H1 (cell line): ENCODE measurements around the gene ADGRB3. TPM values are rescaled to one million over a fixed set of nuclear protein-coding genes. Genes with fewer than 3 reads are reported as not detected.

Experiments used
- CTCF ChIA-PET: fragments of 300-600 bp; sonication (Branson Sonifier 250); formaldehyde crosslinking; loops from one replicate; lab custom pipeline; 2021; ENCODE audit not compliant: partially characterized antibody; lab: Charles Lee
- POLR2A ChIA-PET: fragments of 300-600 bp; sonication (Branson Sonifier 250); formaldehyde crosslinking; loops from one replicate; lab custom pipeline; 2021; ENCODE audit warnings: inconsistent platforms; ENCODE audit not compliant: partially characterized antibody; lab: Charles Lee
- DNase-seq, 2 experiments: peaks; one replicate each; pipeline versions ENCODE4 v3.0.0 to v3.0.0-alpha.2; 2010 to 2022; ENCODE audit warnings: low spot score in 2 of 2, low read depth in 1 of 2, mixed read lengths in 1 of 2
- FAIRE-seq: peaks from 2 replicates; lab custom pipeline; 2011; peaks lifted over from hg19 to GRCh38; lab: Jason Lieb, UNC
- H2AFZ ChIP-seq: 2 replicates; pipeline ENCODE4 v1.8.1; 2012; ENCODE audit warnings: low read length, inconsistent platforms
- H2AK5ac ChIP-seq: 2 replicates; pipeline ENCODE4 v1.6.1; 2013; ENCODE audit warnings: low read depth, low read length
- H2BK120ac ChIP-seq: replicated peaks from 2 replicates; pipeline ENCODE3; 2013; ENCODE audit warnings: low read depth, low read length, inconsistent platforms
- H2BK12ac ChIP-seq: 2 replicates; pipeline ENCODE4 v1.6.1; 2013; ENCODE audit warnings: low read depth, low read length
- H2BK15ac ChIP-seq: 2 replicates; pipeline ENCODE4 v1.6.1; 2013; ENCODE audit warnings: low read length
- H2BK20ac ChIP-seq: 2 replicates; pipeline ENCODE4 v1.6.1; 2013; ENCODE audit warnings: low read length
- H2BK5ac ChIP-seq: 2 replicates; pipeline ENCODE4 v1.6.1; 2013; ENCODE audit warnings: low read depth, low read length
- H3K14ac ChIP-seq: 2 replicates; pipeline ENCODE4 v1.6.1; 2013; ENCODE audit warnings: inconsistent platforms; ENCODE audit not compliant: insufficient read length
- H3K18ac ChIP-seq: 2 replicates; pipeline ENCODE4 v1.6.1; 2013; ENCODE audit warnings: low read length; ENCODE audit errors: extremely low read depth
- H3K23ac ChIP-seq: 2 replicates; pipeline ENCODE4 v1.6.1; 2013; ENCODE audit warnings: inconsistent platforms; ENCODE audit not compliant: insufficient read length
- H3K23me2 ChIP-seq: 2 replicates; pipeline ENCODE4 v1.6.1; 2013; ENCODE audit warnings: low read depth, low read length
- H3K27ac ChIP-seq: 2 replicates; pipeline ENCODE4 v1.6.1; 2011; ENCODE audit warnings: low read depth, low read length, inconsistent platforms
- H3K27me3 ChIP-seq, 4 experiments: replicated peaks in 1 of 4; 1 replicate in 1 of 4; 2 replicates in 3 of 4; pipeline versions ENCODE4 v1.6.1 to v1.8.1; 2011 to 2013; ENCODE audit warnings: low read length in 3 of 4, mild to moderate bottlenecking in 3 of 4, inconsistent platforms in 2 of 4, mixed read lengths in 2 of 4, moderate library complexity in 1 of 4; ENCODE audit not compliant: control insufficient read depth in 3 of 4, insufficient read depth in 3 of 4; ENCODE audit errors: extremely low read depth in 1 of 4
- H3K36me3 ChIP-seq, 4 experiments: 2 replicates each; pipeline versions ENCODE4 v1.6.1 to v1.8.1; 2011 to 2013; ENCODE audit warnings: mild to moderate bottlenecking in 4 of 4, low read length in 3 of 4, moderate library complexity in 2 of 4, control low read depth in 1 of 4, inconsistent platforms in 1 of 4; ENCODE audit not compliant: insufficient read depth in 4 of 4, control insufficient read depth in 2 of 4
- H3K4ac ChIP-seq: replicated peaks from 2 replicates; pipeline ENCODE3; 2013; ENCODE audit warnings: low read length, low read depth, mixed read lengths, inconsistent platforms; ENCODE audit not compliant: insufficient read length
- H3K4me1 ChIP-seq, 4 experiments: replicated peaks in 1 of 4; 1 replicate in 1 of 4; 2 replicates in 3 of 4; pipeline versions ENCODE4 v1.6.1 to v1.8.1; 2011 to 2013; ENCODE audit warnings: low read length in 3 of 4, inconsistent platforms in 2 of 4, mixed read lengths in 1 of 4; ENCODE audit not compliant: insufficient read depth in 4 of 4, control insufficient read depth in 3 of 4
- H3K4me2 ChIP-seq, 2 experiments: 2 replicates each; pipeline versions ENCODE4 v1.6.1 to v1.8.1; 2011 to 2013; ENCODE audit warnings: low read depth in 2 of 2, low read length in 2 of 2, control low read depth in 1 of 2, inconsistent platforms in 1 of 2, mild to moderate bottlenecking in 1 of 2; ENCODE audit not compliant: insufficient read depth in 1 of 2
- H3K4me3 ChIP-seq, 4 experiments: fragments of 200-600, 300-600 bp in 1 of 4; sonication (generic), shearing (Covaris generic), sonication (Bioruptor Twin) in 1 of 4; 2 replicates each; pipeline versions ENCODE4 v1.5.1 to v1.8.1; 2011 to 2016; ENCODE audit warnings: low read length in 4 of 4, low read depth in 3 of 4, control low read depth in 2 of 4, inconsistent platforms in 2 of 4, mild to moderate bottlenecking in 2 of 4, mixed read lengths in 1 of 4, moderate library complexity in 1 of 4; ENCODE audit not compliant: insufficient read depth in 2 of 4; ENCODE audit errors: extremely low read depth in 1 of 4
- H3K56ac ChIP-seq: replicated peaks from 2 replicates; pipeline ENCODE3; 2013; ENCODE audit warnings: low read depth, mild to moderate bottlenecking, mixed read lengths, low read length, inconsistent platforms; ENCODE audit not compliant: insufficient read length
- H3K79me1 ChIP-seq: 2 replicates; pipeline ENCODE4 v1.6.1; 2013; ENCODE audit warnings: low read depth, low read length, control low read depth
- H3K79me2 ChIP-seq, 2 experiments: 2 replicates each; pipeline versions ENCODE4 v1.6.1 to v1.8.1; 2012 to 2013; ENCODE audit warnings: low read length in 2 of 2, mild to moderate bottlenecking in 2 of 2, inconsistent platforms in 1 of 2; ENCODE audit not compliant: insufficient read depth in 2 of 2, control insufficient read depth in 1 of 2
- H3K9ac ChIP-seq, 4 experiments: replicated peaks in 1 of 4; 1 replicate in 1 of 4; 2 replicates in 3 of 4; pipeline versions ENCODE4 v1.6.1 to v1.8.1; 2011 to 2013; ENCODE audit warnings: low read depth in 3 of 4, low read length in 3 of 4, control low read depth in 2 of 4, mild to moderate bottlenecking in 2 of 4, moderate library complexity in 2 of 4, inconsistent platforms in 1 of 4; ENCODE audit errors: extremely low read depth in 1 of 4
- H3K9me3 ChIP-seq, 2 experiments: 2 replicates each; pipeline versions ENCODE4 v1.6.1 to v1.8.1; 2012 to 2013; ENCODE audit warnings: mild to moderate bottlenecking in 2 of 2, moderate library complexity in 2 of 2, control low read depth in 1 of 2, inconsistent platforms in 1 of 2, low read depth in 1 of 2, low read length in 1 of 2, mixed read lengths in 1 of 2; ENCODE audit not compliant: insufficient read depth in 2 of 2
- H4K20me1 ChIP-seq, 2 experiments: replicated peaks in 1 of 2; 2 replicates each; pipeline versions ENCODE3 to v1.8.1; 2011 to 2013; ENCODE audit warnings: inconsistent platforms in 2 of 2, low read length in 2 of 2, mild to moderate bottlenecking in 1 of 2; ENCODE audit not compliant: insufficient read depth in 2 of 2, control insufficient read depth in 1 of 2
- H4K5ac ChIP-seq: 2 replicates; pipeline ENCODE4 v1.6.1; 2013; ENCODE audit warnings: low read length, low read depth, mixed read lengths, inconsistent platforms; ENCODE audit not compliant: insufficient read length
- H4K8ac ChIP-seq: 2 replicates; pipeline ENCODE4 v1.8.0; 2013; ENCODE audit warnings: mild to moderate bottlenecking, moderate library complexity, low read length, inconsistent platforms; ENCODE audit not compliant: insufficient read depth; ENCODE audit errors: extremely low read depth
- H4K91ac ChIP-seq: replicated peaks from 2 replicates; pipeline ENCODE3; 2013; ENCODE audit warnings: low read length, mixed read lengths, inconsistent platforms; ENCODE audit not compliant: insufficient read length
- ATF2 ChIP-seq: IDR thresholded peaks from 2 replicates; pipeline ENCODE4 v1.6.1; 2012; ENCODE audit warnings: low read length, inconsistent platforms
- CEBPB ChIP-seq: IDR thresholded peaks from 2 replicates; pipeline ENCODE4 v1.6.1; 2012; ENCODE audit warnings: low read depth, low read length
- CHD1 ChIP-seq: IDR thresholded peaks from 2 replicates; pipeline ENCODE4 v1.6.1; 2012; ENCODE audit warnings: low read depth, low read length, improper control_type of control experiment
- E2F6 ChIP-seq: IDR thresholded peaks from 2 replicates; pipeline ENCODE4 v1.6.1; 2012; ENCODE audit warnings: inconsistent platforms
- GABPA ChIP-seq: IDR thresholded peaks from 2 replicates; pipeline ENCODE4 v1.6.1; 2011; ENCODE audit warnings: mild to moderate bottlenecking, low read length, moderate library complexity, borderline replicate concordance; ENCODE audit not compliant: insufficient read depth
- HDAC6 ChIP-seq: IDR thresholded peaks from one replicate; pipeline ENCODE4 v1.7.1; 2012; ENCODE audit warnings: low read depth, mild to moderate bottlenecking, inconsistent platforms, low read length, moderate library complexity
- JUN ChIP-seq: IDR thresholded peaks from 2 replicates; pipeline ENCODE4 v1.6.1; 2011; ENCODE audit warnings: low read depth, mild to moderate bottlenecking, improper control_type of control experiment, low read length
- RXRA ChIP-seq: IDR thresholded peaks from 2 replicates; pipeline ENCODE4 v1.6.1; 2011; ENCODE audit warnings: low read depth, mild to moderate bottlenecking, low read length, moderate library complexity; ENCODE audit not compliant: insufficient read depth
- SAP30 ChIP-seq: fragments of 300-600 bp; sonication (generic); IDR thresholded peaks from 2 replicates; pipeline ENCODE4 v1.7.1; 2012; ENCODE audit warnings: low read length, moderate library complexity, mild to moderate bottlenecking, inconsistent platforms; ENCODE audit not compliant: insufficient read depth, insufficient replicate concordance
- SIX5 ChIP-seq: IDR thresholded peaks from 2 replicates; pipeline ENCODE4 v1.6.1; 2011; ENCODE audit warnings: mild to moderate bottlenecking, low read depth, low read length
- WGBS, 2 experiments: shearing (Covaris generic) in 1 of 2; methylation state at CpG; one replicate each; pipeline versions ENCODE4 v1.1.6 to v1.1.7; 2013 to 2015; ENCODE audit warnings: low lambda C conversion rate in 2 of 2, mixed read lengths in 2 of 2, inconsistent platforms in 1 of 2, low coverage in 1 of 2, missing lambda C conversion rate in 1 of 2; ENCODE audit not compliant: insufficient replicate concordance in 2 of 2, insufficient coverage in 1 of 2, insufficient read length in 1 of 2; ENCODE audit errors: extremely low coverage in 1 of 2, missing lambda C conversion rate in 1 of 2; 5-methylcytosine and 5-hydroxymethylcytosine counted together
- polyA plus RNA-seq, 7 experiments: library from polyadenylated mRNA; depleted of rRNA in 3 of 7; stranded (reverse) in 5 of 7; unstranded in 2 of 7; fragments of >200 nt in 5 of 7; fragments of 200-250 nt in 2 of 7; gene quantifications; 1 replicate in 5 of 7; 2 replicates in 1 of 7; 4 replicates in 1 of 7; pipeline versions ENCODE4 v1.2.1 to v1.2.3, GENCODE V29; 2011 to 2013; ENCODE audit warnings: missing spikeins in 2 of 7, mixed read lengths in 2 of 7
- total RNA-seq: library from RNA; stranded (reverse); fragmentation: NEBNext Ultra II Directional; extraction: Animal tissue kit (Norgen Biotek cat#: 25700); gene quantifications from 2 replicates; pipeline ENCODE4 v1.2.1, GENCODE V29; 2021

Gene ADGRB3
- total and polyA plus RNA-seq, 2 of the 8 experiments (the other 6 are each of a cell fraction or from before 2014, with no cell fraction given): 0.35 to 1.2 TPM

GRCh38 chr6:69026715-69027114, 391.6 kb downstream of the ADGRB3 start:
- Histone ChIP-seq H3K4me1 (no peaks in the 10 kb centered on the region), H3K27ac (no peak overlapping the region), H3K9ac (no peak overlapping the region), H2BK12ac (no peak overlapping the region), H3K79me2 (no peaks in the 10 kb centered on the region), H3K27me3 (no peaks in the 10 kb centered on the region), H3K4me2 (no peak overlapping the region), H3K23me2 (no peaks in the 10 kb centered on the region), H4K20me1 (no peaks in the 10 kb centered on the region), H2AFZ (no peak overlapping the region), H4K5ac (no peak overlapping the region), H3K23ac (no peak overlapping the region), H2BK120ac (no peak overlapping the region), H4K8ac (no peak overlapping the region), H3K9me3 (no peaks in the 10 kb centered on the region), H3K14ac (no peak overlapping the region), H3K56ac (no peak overlapping the region), H2BK20ac (no peak overlapping the region), H3K36me3 (no peaks in the 10 kb centered on the region), H4K91ac (no peak overlapping the region), H2AK5ac (no peak overlapping the region), H2BK15ac (no peak overlapping the region), H3K4me3 (no peak overlapping the region), H2BK5ac (no peak overlapping the region), H3K79me1 (no peaks in the 10 kb centered on the region), H3K18ac (no peak overlapping the region), H3K4ac (no peak overlapping the region)
- CTCF ChIA-PET: interaction anchor here (0.5 to 1.4 kb wide), 3 partner anchors 10 to 1607 kb away, joined by 3 to 5 read pairs (median 4); no protein-coding TSS in a partner anchor
- POLR2A ChIA-PET: no interaction called here
- DNase-seq: no peak
- WGBS, 2 experiments: 64% methylated on average over 3 of the region's 3 CpGs; no CpG with 5 or more reads in 1 of the 2 experiments
- no peak for FAIRE-seq
- TF ChIP-seq GABPA: no peak
- no peak for TF ChIP-seq SAP30
- TF ChIP-seq CEBPB: no peak
- TF ChIP-seq E2F6: no peak
- TF ChIP-seq JUN: no peak
- no peak for TF ChIP-seq SIX5
- no peak for TF ChIP-seq HDAC6
- TF ChIP-seq ATF2: no peak
- no peak for TF ChIP-seq RXRA
- no peak for TF ChIP-seq CHD1
